Right forelimb (tissue), 1 donor: ENCODE measurements around the gene TES.

Source experiments
- DNase-seq: peaks from one replicate; pipeline ENCODE4 v3.0.0-alpha.2; 2018

TES gene

GRCh38 chr7:116194115-116194514 is 16.2 kb upstream of the TES start:
- no peak for DNase-seq

GRCh38 chr7:116195451-116195850 is 14.9 kb upstream of the TES start:
- DNase-seq = no peak

GRCh38 chr7:116196947-116197346 is 13.4 kb upstream of the TES start:
- no peak for DNase-seq

- DNase-seq = no peak
Observed at GRCh38 chr7:116197360-116197759, 13.0 kb upstream of the TES start.

- DNase-seq = no peak
Observed at GRCh38 chr7:116198748-116199410, 11.5 kb upstream of the TES start.

GRCh38 chr7:116200963-116201362 is 9.4 kb upstream of the TES start:
- no peak for DNase-seq

GRCh38 chr7:116206141-116206540 is 4.2 kb upstream of the TES start:
- DNase-seq = no peak

- no peak for DNase-seq
Observed at GRCh38 chr7:116208919-116209318, 1.4 kb upstream of the TES start.

- no peak for DNase-seq
Observed at GRCh38 chr7:116209561-116210070, 723 bp upstream of the TES start.

- peak; percentile 73 for DNase-seq
Observed at GRCh38 chr7:116211006-116211912, 920 bp downstream of the TES start.

GRCh38 chr7:116211913-116212596 is 1.7 kb downstream of the TES start:
- no peak for DNase-seq

GRCh38 chr7:116212869-116213268 is 2.5 kb downstream of the TES start:
- no peak for DNase-seq

GRCh38 chr7:116213361-116214130 is 3.2 kb downstream of the TES start:
- DNase-seq = no peak

- DNase-seq = no peak
Observed at GRCh38 chr7:116214921-116215320, 4.6 kb downstream of the TES start.

- no peak for DNase-seq
Observed at GRCh38 chr7:116215551-116215950, 5.2 kb downstream of the TES start.

- no peak for DNase-seq
Observed at GRCh38 chr7:116216956-116217571, 6.7 kb downstream of the TES start.

GRCh38 chr7:116218051-116218645 is 7.8 kb downstream of the TES start:
- DNase-seq = no peak

- no peak for DNase-seq
Observed at GRCh38 chr7:116218747-116219146, 8.4 kb downstream of the TES start.

GRCh38 chr7:116219288-116219687 is 8.9 kb downstream of the TES start:
- no peak for DNase-seq

- DNase-seq = no peak
Observed at GRCh38 chr7:116219834-116220233, 9.5 kb downstream of the TES start.

- DNase-seq = no peak
Observed at GRCh38 chr7:116222501-116222900, 12.2 kb downstream of the TES start.

- DNase-seq = no peak
Observed at GRCh38 chr7:116223588-116223987, 13.2 kb downstream of the TES start.
